HEK293 (cell line): ENCODE measurements around the gene SH3GLB2.

Experiments
- CTCF ChIA-PET: fragments of 350-600 bp; formaldehyde crosslinking; extraction: SDS; loops from one replicate; lab custom pipeline; 2021; ENCODE audit warnings: antibody characterized with exemption; lab: Yijun Ruan, JAX
- POLR2A ChIA-PET: fragments of 300-600 bp; formaldehyde crosslinking; extraction: SDS; loops from one replicate; lab custom pipeline; 2020; ENCODE audit warnings: antibody characterized with exemption, inconsistent platforms; lab: Yijun Ruan, JAX
- H3K27ac ChIP-seq: fragments of 200-500 bp; sonication (Bioruptor generic); 2 replicates; pipeline ENCODE4 v1.5.1; 2014; ENCODE audit warnings: low read depth, low read length, control low read depth, inconsistent platforms; ENCODE audit errors: extremely low read depth
- H3K36me3 ChIP-seq, 2 experiments: fragments of 200-500 bp in 1 of 2; sonication (Bioruptor generic) in 1 of 2; 1 replicate in 1 of 2; 2 replicates in 1 of 2; pipeline ENCODE4 v1.5.1; 2014 to 2017; ENCODE audit warnings: inconsistent platforms in 2 of 2, low read length in 2 of 2; ENCODE audit not compliant: control insufficient read depth in 2 of 2, insufficient read depth in 1 of 2
- H3K4me1 ChIP-seq: fragments of 200-500 bp; sonication (Bioruptor generic); 2 replicates; pipeline ENCODE4 v1.5.1; 2014; ENCODE audit warnings: mild to moderate bottlenecking, low read length, inconsistent platforms; ENCODE audit not compliant: control insufficient read depth, insufficient read depth
- H3K4me3 ChIP-seq: 2 replicates; pipeline ENCODE4 v1.5.1; 2011; ENCODE audit warnings: low read depth, mild to moderate bottlenecking, control low read depth, low read length, moderate library complexity
- H3K9me3 ChIP-seq: fragments of 200-500 bp; sonication (Bioruptor generic); 2 replicates; pipeline ENCODE4 v1.5.1; 2014; ENCODE audit warnings: low read depth, low read length, inconsistent platforms; ENCODE audit not compliant: control insufficient read depth, insufficient read depth
- MYNN ChIP-seq: fragments of 450-650 bp; formaldehyde crosslinking; IDR thresholded peaks from 2 replicates; pipeline ENCODE4 v1.5.1; 2016; ENCODE audit warnings: missing biosample characterization, missing genetic modification characterization, borderline replicate concordance
- ZFP37 ChIP-seq: fragments of 450-650 bp; formaldehyde crosslinking; IDR thresholded peaks from 2 replicates; pipeline ENCODE4 v1.5.1; 2016; ENCODE audit warnings: missing biosample characterization, missing genetic modification characterization
- ZNF121 ChIP-seq: fragments of 450-650 bp; formaldehyde crosslinking; IDR thresholded peaks from 2 replicates; pipeline ENCODE4 v1.5.1; 2016; ENCODE audit warnings: missing biosample characterization, missing genetic modification characterization
- ZNF146 ChIP-seq: fragments of 450-650 bp; formaldehyde crosslinking; IDR thresholded peaks from 2 replicates; pipeline ENCODE4 v1.5.1; 2016; ENCODE audit warnings: missing biosample characterization, missing genetic modification characterization
- ZNF423 ChIP-seq: fragments of 450-650 bp; formaldehyde crosslinking; IDR thresholded peaks from 2 replicates; pipeline ENCODE4 v1.5.1; 2016; ENCODE audit warnings: missing biosample characterization, missing genetic modification characterization
- ZNF426 ChIP-seq: fragments of 450-650 bp; formaldehyde crosslinking; IDR thresholded peaks from 2 replicates; pipeline ENCODE4 v1.5.1; 2017; ENCODE audit warnings: missing biosample characterization, missing genetic modification characterization, mild to moderate bottlenecking, inconsistent platforms, moderate library complexity
- ZNF600 ChIP-seq: fragments of 450-650 bp; formaldehyde crosslinking; IDR thresholded peaks from 2 replicates; pipeline ENCODE4 v1.5.1; 2016; ENCODE audit warnings: missing biosample characterization, missing genetic modification characterization
- ZNF677 ChIP-seq: fragments of 450-650 bp; IDR thresholded peaks from 2 replicates; pipeline ENCODE4 v1.5.0; 2018; ENCODE audit warnings: missing biosample characterization, mild to moderate bottlenecking, missing genetic modification characterization, moderate library complexity
- ZNF76 ChIP-seq: fragments of 450-650 bp; formaldehyde crosslinking; IDR thresholded peaks from 2 replicates; pipeline ENCODE4; 2016; ENCODE audit warnings: low read depth, missing biosample characterization, missing genetic modification characterization, borderline replicate concordance
- ZNF792 ChIP-seq: fragments of 450-650 bp; formaldehyde crosslinking; IDR thresholded peaks from 2 replicates; pipeline ENCODE4 v1.5.1; 2016; ENCODE audit warnings: missing biosample characterization, missing genetic modification characterization
- ZNF830 ChIP-seq: fragments of 450-650 bp; IDR thresholded peaks from 2 replicates; pipeline ENCODE4 v1.5.0; 2018; ENCODE audit warnings: missing biosample characterization, missing genetic modification characterization, low read depth, mild to moderate bottlenecking, moderate library complexity
- TF ChIP-seq, protein P1 (sequence below): fragments of 450-650 bp; IDR thresholded peaks from 2 replicates; pipeline ENCODE4 v1.5.1; 2018; ENCODE audit warnings: missing biosample characterization, missing genetic modification characterization
- TF ChIP-seq, protein P2 (sequence below): fragments of 450-650 bp; formaldehyde crosslinking; IDR thresholded peaks from 2 replicates; pipeline ENCODE4 v1.5.1; 2017; ENCODE audit warnings: missing biosample characterization, mild to moderate bottlenecking, missing genetic modification characterization, moderate library complexity
- TF ChIP-seq, protein P3 (sequence below): fragments of 450-650 bp; formaldehyde crosslinking; IDR thresholded peaks from 2 replicates; pipeline ENCODE4 v1.5.1; 2016; ENCODE audit warnings: missing biosample characterization, missing genetic modification characterization
- TF ChIP-seq, protein P4 (sequence below): fragments of 450-650 bp; formaldehyde crosslinking; IDR thresholded peaks from 2 replicates; pipeline ENCODE4 v1.5.1; 2016; ENCODE audit warnings: missing biosample characterization, missing genetic modification characterization
- TF ChIP-seq, protein P5 (sequence below): fragments of 450-650 bp; formaldehyde crosslinking; IDR thresholded peaks from 2 replicates; pipeline ENCODE4 v1.5.1; 2016; ENCODE audit warnings: missing biosample characterization, missing genetic modification characterization

SH3GLB2 gene

DNA sequence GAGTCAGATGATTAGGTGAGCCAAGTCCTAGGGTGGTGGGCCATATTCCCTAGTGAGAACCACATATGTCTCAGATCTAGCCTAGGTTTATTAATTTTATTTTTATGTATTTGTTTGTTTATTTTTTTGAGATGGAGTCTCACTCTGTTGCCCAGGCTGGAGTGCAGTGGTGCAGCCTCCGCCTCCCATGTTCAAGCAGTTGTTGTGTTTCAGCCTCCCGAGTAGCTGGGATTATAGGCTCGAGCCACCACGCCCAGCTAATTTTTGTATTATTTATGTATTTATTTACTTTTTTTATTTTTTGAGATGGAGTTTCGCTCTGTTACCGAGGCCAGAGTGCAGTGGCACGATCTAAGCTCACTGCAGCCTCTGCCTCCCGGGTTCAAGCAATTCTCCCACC lies 44.6 kb downstream of the SH3GLB2 start (continued):
- TF ChIP-seq ZNF426 (tag by site-specific recombination), result no peak
- TF ChIP-seq, protein P1, sequence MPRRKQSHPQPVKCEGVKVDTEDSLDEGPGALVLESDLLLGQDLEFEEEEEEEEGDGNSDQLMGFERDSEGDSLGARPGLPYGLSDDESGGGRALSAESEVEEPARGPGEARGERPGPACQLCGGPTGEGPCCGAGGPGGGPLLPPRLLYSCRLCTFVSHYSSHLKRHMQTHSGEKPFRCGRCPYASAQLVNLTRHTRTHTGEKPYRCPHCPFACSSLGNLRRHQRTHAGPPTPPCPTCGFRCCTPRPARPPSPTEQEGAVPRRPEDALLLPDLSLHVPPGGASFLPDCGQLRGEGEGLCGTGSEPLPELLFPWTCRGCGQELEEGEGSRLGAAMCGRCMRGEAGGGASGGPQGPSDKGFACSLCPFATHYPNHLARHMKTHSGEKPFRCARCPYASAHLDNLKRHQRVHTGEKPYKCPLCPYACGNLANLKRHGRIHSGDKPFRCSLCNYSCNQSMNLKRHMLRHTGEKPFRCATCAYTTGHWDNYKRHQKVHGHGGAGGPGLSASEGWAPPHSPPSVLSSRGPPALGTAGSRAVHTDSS (tag by site-specific recombination), result no peak
- no peak for TF ChIP-seq ZNF146 (tag by site-specific recombination)
- TF ChIP-seq ZNF600 (tag by site-specific recombination), result no peak
- no peak for TF ChIP-seq ZNF677 (tag by site-specific recombination)

DNA sequence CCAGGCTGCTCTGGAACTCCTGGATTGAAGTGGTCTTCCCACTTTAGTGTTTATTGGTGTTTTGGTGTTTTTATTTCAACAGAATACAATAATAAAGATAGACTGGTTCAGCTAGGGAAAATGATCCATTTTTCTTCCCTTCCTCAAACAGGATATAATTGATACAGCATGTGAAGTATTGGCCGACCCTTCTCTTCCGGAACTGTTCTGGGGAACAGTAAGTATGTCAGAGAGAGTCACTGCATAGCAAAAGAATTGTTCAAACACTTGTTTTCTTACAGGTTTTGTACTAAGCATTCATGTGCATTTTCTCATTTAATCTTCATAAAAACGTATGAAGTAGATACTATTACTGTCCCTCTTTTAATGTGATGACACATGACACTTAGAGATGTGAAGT lies 49.0 kb downstream of the SH3GLB2 start:
- TF ChIP-seq, protein P2, sequence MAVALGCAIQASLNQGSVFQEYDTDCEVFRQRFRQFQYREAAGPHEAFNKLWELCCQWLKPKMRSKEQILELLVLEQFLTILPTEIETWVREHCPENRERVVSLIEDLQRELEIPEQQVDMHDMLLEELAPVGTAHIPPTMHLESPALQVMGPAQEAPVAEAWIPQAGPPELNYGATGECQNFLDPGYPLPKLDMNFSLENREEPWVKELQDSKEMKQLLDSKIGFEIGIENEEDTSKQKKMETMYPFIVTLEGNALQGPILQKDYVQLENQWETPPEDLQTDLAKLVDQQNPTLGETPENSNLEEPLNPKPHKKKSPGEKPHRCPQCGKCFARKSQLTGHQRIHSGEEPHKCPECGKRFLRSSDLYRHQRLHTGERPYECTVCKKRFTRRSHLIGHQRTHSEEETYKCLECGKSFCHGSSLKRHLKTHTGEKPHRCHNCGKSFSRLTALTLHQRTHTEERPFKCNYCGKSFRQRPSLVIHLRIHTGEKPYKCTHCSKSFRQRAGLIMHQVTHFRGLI (tag by site-specific recombination), result no peak
- no peak for TF ChIP-seq ZNF423
- TF ChIP-seq ZNF76 (tag by site-specific recombination), result no peak
- TF ChIP-seq, protein P3, sequence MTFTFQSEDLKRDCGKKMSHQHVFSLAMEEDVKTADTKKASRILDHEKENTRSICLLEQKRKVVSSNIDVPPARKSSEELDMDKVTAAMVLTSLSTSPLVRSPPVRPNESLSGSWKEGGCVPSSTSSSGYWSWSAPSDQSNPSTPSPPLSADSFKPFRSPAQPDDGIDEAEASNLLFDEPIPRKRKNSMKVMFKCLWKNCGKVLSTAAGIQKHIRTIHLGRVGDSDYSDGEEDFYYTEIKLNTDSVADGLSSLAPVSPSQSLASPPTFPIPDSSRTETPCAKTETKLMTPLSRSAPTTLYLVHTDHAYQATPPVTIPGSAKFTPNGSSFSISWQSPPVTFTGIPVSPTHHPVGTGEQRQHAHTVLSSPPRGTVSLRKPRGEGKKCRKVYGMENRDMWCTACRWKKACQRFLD (tag by site-specific recombination), result no peak
- TF ChIP-seq ZNF830 (tag by site-specific recombination), result no peak
- no peak for TF ChIP-seq ZFP37 (tag by site-specific recombination)
- TF ChIP-seq MYNN (tag by site-specific recombination), result no peak
- TF ChIP-seq, protein P4, sequence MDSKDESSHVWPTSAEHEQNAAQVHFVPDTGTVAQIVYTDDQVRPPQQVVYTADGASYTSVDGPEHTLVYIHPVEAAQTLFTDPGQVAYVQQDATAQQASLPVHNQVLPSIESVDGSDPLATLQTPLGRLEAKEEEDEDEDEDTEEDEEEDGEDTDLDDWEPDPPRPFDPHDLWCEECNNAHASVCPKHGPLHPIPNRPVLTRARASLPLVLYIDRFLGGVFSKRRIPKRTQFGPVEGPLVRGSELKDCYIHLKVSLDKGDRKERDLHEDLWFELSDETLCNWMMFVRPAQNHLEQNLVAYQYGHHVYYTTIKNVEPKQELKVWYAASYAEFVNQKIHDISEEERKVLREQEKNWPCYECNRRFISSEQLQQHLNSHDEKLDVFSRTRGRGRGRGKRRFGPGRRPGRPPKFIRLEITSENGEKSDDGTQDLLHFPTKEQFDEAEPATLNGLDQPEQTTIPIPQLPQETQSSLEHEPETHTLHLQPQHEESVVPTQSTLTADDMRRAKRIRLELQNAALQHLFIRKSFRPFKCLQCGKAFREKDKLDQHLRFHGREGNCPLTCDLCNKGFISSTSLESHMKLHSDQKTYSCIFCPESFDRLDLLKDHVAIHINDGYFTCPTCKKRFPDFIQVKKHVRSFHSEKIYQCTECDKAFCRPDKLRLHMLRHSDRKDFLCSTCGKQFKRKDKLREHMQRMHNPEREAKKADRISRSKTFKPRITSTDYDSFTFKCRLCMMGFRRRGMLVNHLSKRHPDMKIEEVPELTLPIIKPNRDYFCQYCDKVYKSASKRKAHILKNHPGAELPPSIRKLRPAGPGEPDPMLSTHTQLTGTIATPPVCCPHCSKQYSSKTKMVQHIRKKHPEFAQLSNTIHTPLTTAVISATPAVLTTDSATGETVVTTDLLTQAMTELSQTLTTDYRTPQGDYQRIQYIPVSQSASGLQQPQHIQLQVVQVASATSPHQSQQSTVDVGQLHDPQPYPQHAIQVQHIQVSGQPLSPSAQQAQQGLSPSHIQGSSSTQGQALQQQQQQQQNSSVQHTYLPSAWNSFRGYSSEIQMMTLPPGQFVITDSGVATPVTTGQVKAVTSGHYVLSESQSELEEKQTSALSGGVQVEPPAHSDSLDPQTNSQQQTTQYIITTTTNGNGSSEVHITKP (tag by site-specific recombination), result no peak
- TF ChIP-seq ZNF792 (tag by site-specific recombination), result no peak
- Histone ChIP-seq H3K36me3 (peaks cover 61 to 83% of the 10 kb centered on the region in 2 experiments), H3K4me1 (no peaks in the 10 kb centered on the region), H3K4me3 (no peak overlapping the region), H3K9me3 (no peaks in the 10 kb centered on the region), H3K27ac (no peak overlapping the region)
- CTCF ChIA-PET, result interaction anchor here (2.4 kb wide), 1 partner anchor 28 kb away, joined by 7 read pairs; no protein-coding TSS in a partner anchor
- POLR2A ChIA-PET, result no interaction called here

DNA sequence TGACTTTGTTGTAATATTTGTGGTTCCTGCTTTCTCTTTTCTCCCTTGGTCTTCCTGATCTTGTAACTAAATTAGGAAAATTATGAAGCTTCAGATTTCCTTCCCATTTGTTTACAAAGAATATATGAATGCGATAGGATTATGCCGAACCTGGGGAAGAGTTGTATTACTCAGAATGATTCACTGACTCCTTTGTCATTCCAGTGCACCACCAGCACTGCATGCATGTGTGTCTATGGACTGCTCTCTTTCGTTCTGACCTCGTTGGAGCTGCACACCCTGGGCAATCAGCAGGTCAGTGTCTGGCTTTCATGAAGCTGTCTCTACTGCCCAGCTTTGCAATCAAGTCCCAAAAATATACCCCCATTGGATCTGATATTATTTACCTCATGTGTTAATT lies 55.2 kb downstream of the SH3GLB2 start:
- CTCF ChIA-PET, result interaction anchor here (0.7 to 1.0 kb wide), 3 partner anchors 9 to 124 kb away, joined by 3 to 4 read pairs (median 4); no protein-coding TSS in a partner anchor
- TF ChIP-seq, protein P5, sequence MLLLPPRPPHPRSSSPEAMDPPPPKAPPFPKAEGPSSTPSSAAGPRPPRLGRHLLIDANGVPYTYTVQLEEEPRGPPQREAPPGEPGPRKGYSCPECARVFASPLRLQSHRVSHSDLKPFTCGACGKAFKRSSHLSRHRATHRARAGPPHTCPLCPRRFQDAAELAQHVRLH, result no peak
- no peak for TF ChIP-seq ZNF121 (tag by site-specific recombination)

More for the DNA sequence above, 55.2 kb downstream of the SH3GLB2 start:
- Histone ChIP-seq H3K4me1 (no peaks in the 10 kb centered on the region), H3K36me3 (peaks cover 57 to 92% of the 10 kb centered on the region in 2 experiments; a peak in 2 of 3 replicates), H3K27ac (no peak overlapping the region), H3K4me3 (no peak overlapping the region), H3K9me3 (no peaks in the 10 kb centered on the region)
- POLR2A ChIA-PET, result no interaction called here
